ENCODE measurements around the gene PRM3. TPM values are rescaled to one million over a fixed set of nuclear protein-coding genes. Genes with fewer than 3 reads are reported as not detected.
A peak's percentile ranks its signal among the peaks of the same experiment; 100 is the strongest.

Gene PRM3
- total RNA-seq, 4 donors from 2014 or later = not detected

DNA sequence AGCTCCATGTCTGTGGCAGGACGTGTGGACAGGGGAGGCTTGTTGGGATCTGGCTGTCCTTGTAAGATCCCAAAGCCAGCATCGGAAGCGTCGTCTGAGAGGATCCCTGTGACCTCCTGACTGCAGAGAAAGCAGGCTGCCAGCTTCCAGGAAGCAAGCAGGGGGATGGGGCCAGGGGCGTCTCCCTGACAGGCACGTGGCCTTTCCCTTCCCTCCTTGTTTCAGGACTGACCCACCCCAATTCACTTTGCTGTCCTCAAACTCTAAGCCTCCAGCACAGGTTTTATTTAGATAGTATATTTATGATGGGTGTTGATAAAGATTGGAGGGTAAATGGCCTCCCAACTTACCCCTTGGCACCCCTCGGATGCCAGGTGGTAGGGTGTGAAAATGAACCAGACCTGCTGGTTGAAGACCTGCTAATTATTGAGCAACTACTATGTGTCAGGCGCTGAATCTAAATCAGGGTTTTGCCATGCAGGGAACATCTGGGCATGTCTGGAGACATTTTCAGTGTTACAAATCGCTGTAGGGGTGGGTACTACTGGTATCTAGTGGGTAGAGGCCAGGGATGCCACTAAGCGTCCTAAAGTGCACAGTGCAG, 42.0 kb downstream of the PRM3 start:
- H3K36me3 ChIP-seq = no peaks in the 10 kb centered on the region
- H3K27ac ChIP-seq = no peak overlapping the region
- peaks cover 0 to 9% (median 0%) of the 10 kb centered on the region in 3 donors for H3K4me1 ChIP-seq
- H3K4me3 ChIP-seq = no peak overlapping the region
- no peak for ATAC-seq
- H3K9me3 ChIP-seq = no peaks in the 10 kb centered on the region
- no peaks in the 10 kb centered on the region for H3K27me3 ChIP-seq
- TF ChIP-seq POLR2A (IDR thresholded peaks at IDR 0.05) (no peak), EP300 (IDR thresholded peaks at IDR 0.05) (no peak), POLR2AphosphoS5 (IDR thresholded peaks at IDR 0.05) (no peak)
- TF ChIP-seq, protein P1, sequence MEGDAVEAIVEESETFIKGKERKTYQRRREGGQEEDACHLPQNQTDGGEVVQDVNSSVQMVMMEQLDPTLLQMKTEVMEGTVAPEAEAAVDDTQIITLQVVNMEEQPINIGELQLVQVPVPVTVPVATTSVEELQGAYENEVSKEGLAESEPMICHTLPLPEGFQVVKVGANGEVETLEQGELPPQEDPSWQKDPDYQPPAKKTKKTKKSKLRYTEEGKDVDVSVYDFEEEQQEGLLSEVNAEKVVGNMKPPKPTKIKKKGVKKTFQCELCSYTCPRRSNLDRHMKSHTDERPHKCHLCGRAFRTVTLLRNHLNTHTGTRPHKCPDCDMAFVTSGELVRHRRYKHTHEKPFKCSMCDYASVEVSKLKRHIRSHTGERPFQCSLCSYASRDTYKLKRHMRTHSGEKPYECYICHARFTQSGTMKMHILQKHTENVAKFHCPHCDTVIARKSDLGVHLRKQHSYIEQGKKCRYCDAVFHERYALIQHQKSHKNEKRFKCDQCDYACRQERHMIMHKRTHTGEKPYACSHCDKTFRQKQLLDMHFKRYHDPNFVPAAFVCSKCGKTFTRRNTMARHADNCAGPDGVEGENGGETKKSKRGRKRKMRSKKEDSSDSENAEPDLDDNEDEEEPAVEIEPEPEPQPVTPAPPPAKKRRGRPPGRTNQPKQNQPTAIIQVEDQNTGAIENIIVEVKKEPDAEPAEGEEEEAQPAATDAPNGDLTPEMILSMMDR (IDR thresholded peaks at IDR 0.05) = no peak
- WGBS, 2 donors (ENCODE audit: low coverage in 1 of 2) = 55 to 69% methylated on average over 2 to 9 of the region's 10 CpGs

DNA sequence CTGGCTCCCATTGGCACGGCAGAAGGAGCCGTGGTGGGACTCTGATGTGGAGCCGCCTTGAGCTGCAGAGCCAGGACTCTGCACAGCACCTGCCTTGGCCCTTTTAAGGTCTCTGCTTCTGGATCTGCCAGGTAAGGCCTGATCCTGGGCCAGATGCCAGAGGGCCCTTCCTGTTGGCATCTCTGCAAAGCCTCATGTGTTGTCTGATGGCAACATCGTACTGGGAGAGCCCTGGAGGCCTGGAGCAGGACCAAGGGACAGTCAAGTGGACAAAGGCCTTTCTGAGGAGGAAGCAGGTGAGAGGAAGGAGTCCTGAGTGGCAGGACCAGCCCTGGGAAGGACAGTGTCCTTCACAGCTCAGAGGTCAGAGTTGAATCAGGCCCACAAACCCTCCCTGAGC, 43.5 kb downstream of the PRM3 start:
- Histone ChIP-seq H3K36me3 (no peaks in the 10 kb centered on the region), H3K9me3 (no peaks in the 10 kb centered on the region), H3K27ac (no peak overlapping the region), H3K27me3 (no peaks in the 10 kb centered on the region), H3K4me1 (peaks cover 0 to 12% (median 0%) of the 10 kb centered on the region in 3 donors), H3K4me3 (no peak overlapping the region)
- ATAC-seq = no peak
- WGBS, 2 donors (ENCODE audit: low coverage in 1 of 2) = 96% methylated on average over 3 of the region's 4 CpGs; no CpG with 5 or more reads in 1 of the 2 donors
- TF ChIP-seq, protein P1 (IDR thresholded peaks at IDR 0.05) = no peak
- TF ChIP-seq EP300 (IDR thresholded peaks at IDR 0.05) (no peak), POLR2AphosphoS5 (IDR thresholded peaks at IDR 0.05) (no peak), POLR2A (IDR thresholded peaks at IDR 0.05) (no peak)

DNA sequence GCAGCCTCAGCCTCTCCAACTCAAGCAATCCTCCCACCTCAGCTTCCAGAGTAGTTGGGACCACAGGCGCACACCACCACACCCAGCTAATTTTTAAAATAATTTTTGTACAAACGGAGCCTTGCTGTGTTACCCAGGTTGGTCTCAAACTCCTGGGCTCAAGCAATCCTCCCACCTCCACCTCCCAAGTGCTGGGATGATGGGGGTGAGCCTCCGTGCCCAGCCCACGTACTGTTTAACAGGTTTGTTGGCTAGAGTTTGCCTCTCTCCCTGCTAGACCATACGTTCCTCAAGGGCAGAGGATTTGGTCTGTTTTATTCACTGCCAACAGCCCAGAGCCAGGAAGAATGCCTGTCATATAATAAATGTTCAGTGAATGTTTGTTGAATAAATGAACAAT, 44.0 kb downstream of the PRM3 start:
- Histone ChIP-seq H3K27ac (no peak overlapping the region), H3K9me3 (no peaks in the 10 kb centered on the region), H3K36me3 (no peaks in the 10 kb centered on the region), H3K4me3 (no peak overlapping the region), H3K27me3 (no peaks in the 10 kb centered on the region), H3K4me1 (peaks cover 0 to 17% (median 0%) of the 10 kb centered on the region in 3 donors)
- TF ChIP-seq, protein P1 (IDR thresholded peaks at IDR 0.05) = no peak
- TF ChIP-seq POLR2AphosphoS5 (IDR thresholded peaks at IDR 0.05) (no peak), EP300 (IDR thresholded peaks at IDR 0.05) (no peak), POLR2A (IDR thresholded peaks at IDR 0.05) (no peak)
- ATAC-seq = no peak
- 64% methylated on average over 3 of the region's 5 CpGs; no CpG with 5 or more reads in 1 of the 2 donors for WGBS, 2 donors (ENCODE audit: low coverage in 1 of 2)

DNA sequence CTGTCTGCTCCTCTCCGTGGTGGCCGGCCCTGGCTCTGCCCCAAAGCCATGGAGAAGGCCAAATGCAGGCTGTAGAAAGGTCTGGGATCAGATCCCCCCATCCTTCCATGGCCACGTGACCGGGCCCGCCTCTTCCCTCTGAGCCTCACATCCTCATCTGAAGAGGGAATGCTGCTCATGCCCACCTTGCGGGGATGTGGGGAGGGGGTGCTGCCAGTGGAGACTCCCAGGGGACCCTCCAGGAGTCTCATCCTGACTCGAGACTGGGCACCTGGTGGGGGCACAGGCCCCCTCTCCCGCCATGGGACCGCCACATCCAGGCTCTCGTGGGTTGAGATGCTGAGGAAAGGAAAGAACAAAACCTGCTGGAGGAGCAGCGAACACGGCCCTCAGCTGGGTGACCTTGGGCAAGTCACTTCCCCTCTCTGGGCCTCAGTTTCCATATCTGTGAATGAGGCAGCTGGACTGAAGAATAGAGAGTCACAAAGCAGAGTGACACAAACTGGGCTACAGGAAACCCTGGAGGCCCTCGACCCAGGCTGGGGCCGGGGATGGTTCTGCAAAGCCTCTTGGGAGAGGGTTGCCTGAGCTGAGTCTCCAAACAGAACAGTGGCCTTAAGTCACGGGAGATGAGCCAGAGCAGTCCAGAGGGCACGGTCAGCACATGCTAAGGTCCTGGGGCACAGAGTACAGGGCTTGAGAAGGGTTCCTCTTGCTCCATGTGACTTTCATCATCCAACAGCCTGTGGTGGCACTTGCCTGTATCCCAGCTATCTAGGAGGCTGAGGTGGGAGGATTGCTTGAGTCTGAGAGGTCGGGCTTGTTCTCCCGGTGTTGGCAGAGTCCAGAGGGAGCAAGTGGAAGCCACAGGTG, 47.5 kb downstream of the PRM3 start:
- H3K27ac ChIP-seq = peak overlapping the region in 1 of 4 donors; percentile 54
- no peaks in the 10 kb centered on the region for H3K27me3 ChIP-seq
- TF ChIP-seq POLR2A (IDR thresholded peaks at IDR 0.05) (no peak), EP300 (IDR thresholded peaks at IDR 0.05) (no peak), POLR2AphosphoS5 (IDR thresholded peaks at IDR 0.05) (no peak)
- TF ChIP-seq, protein P1 (IDR thresholded peaks at IDR 0.05) = no peak
- no peak overlapping the region for H3K4me3 ChIP-seq
- H3K36me3 ChIP-seq = no peaks in the 10 kb centered on the region
- H3K9me3 ChIP-seq = no peaks in the 10 kb centered on the region
- 84 to 100% methylated on average over 1 to 7 of the region's 18 CpGs for WGBS, 2 donors (ENCODE audit: low coverage in 1 of 2)
- ATAC-seq = no peak
- peaks cover 0 to 16% (median 0%) of the 10 kb centered on the region in 3 donors for H3K4me1 ChIP-seq

Data from gastroesophageal sphincter (tissue), 4 donors.